HG02678 (cell line): ENCODE measurements around the gene PROCA1.
"Not testable (repeated sequence)": the region's sequence is repeated elsewhere in the genome, so short reads cannot be mapped to it uniquely, and the experiment has no call there.

Experiments used
- ATAC-seq: cut with Tn5 transposase; IDR thresholded peaks from one replicate; pipeline ENCODE4 v1.9.1; 2021; ENCODE audit warnings: mild to moderate bottlenecking, moderate library complexity; ENCODE audit not compliant: unreplicated experiment

PROCA1 gene

DNA sequence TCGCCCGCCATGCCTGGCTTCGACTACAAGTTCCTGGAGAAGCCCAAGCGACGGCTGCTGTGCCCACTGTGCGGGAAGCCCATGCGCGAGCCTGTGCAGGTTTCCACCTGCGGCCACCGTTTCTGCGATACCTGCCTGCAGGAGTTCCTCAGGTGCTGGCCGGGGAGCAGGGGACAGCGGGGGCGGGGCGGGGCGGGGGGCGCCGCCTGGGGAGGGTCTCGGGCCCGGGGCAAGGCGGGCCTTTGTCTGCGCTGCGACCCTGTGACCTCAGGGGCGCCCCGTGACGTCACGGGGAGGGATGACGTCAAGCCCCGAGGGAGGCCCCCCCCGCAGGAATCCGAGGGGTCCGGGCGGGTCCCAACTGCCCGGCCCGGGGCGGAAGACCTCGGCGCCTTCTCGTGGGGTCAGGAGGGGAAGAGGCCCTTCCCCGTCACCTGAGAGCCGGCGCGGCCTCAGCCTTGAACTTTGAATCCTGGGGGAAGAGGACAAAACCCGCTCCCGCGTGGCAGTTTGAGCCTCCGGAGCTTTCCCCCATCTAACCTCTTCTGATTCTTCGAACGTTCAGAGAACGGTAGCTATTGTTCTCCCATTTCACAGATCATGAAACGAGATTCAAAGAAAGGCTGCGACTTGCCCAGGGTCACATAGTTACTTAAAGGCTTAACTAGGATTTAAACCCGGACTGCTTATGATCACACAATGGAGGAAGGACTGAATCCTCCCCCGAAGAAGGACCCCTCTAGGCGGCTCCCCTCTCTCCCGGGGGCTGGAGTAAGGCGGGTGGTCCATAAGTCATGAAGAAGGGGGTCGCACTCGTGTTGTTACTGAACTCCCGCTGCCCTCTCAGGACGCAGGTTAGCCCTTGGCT is 32.6 kb upstream of the PROCA1 start:
- ATAC-seq, result peak; percentile 26

DNA sequence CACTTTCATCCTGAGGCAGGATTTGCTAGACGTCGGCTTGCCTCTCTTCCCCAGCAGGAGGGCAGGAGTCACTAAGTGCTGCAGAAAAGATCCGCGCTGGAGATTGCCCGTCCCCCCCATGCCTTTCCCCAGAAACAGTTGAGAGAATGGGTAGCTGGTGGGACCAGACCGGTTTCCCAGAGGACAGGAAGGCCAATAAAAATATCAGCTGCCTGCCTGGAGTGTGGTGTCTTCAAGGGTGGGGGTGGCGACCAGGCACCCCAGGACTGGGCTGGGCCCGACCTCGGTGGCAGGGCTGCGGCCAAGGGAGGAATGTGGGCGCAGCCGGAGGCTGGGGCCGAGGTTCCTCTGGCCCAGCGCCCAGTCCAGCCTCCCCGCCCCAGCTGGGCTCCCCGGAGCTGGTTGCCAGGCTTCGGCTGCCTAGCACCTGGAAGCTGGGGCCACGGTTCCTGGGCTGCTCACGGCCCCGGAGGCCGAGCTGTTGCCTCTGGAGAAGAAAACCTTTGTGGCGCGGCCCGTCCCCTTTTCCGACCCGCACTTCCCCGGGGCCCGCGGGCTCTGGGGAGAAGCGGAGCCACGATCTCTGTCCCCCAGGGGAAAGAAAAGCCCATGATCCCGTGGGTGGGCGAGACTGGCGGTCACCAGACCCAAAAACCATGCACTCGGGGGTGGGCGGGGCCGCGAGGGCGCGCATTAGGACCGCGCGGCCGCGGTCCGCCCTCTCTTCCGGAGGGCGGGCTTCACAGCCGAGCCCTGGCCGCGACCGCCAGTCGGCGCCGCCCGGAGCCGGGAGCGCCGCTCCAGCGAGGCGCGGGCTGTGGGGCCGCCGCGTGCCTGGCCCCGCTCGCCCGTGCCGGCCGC is 31.8 kb upstream of the PROCA1 start, which contains the start of gene TRAF4:
TSS of gene TRAF4 (plus strand) at position 769 of the 861 bp plus-strand sequence. CDS start 102 bp downstream, outside the sequence.
- ATAC-seq, result peak; percentile 69

GRCh38 chr17:28741358-28742349 is 30.0 kb upstream of the PROCA1 start:
- ATAC-seq, result no peak

GRCh38 chr17:28740406-28741357 is 29.0 kb upstream of the PROCA1 start:
- no peak for ATAC-seq

DNA sequence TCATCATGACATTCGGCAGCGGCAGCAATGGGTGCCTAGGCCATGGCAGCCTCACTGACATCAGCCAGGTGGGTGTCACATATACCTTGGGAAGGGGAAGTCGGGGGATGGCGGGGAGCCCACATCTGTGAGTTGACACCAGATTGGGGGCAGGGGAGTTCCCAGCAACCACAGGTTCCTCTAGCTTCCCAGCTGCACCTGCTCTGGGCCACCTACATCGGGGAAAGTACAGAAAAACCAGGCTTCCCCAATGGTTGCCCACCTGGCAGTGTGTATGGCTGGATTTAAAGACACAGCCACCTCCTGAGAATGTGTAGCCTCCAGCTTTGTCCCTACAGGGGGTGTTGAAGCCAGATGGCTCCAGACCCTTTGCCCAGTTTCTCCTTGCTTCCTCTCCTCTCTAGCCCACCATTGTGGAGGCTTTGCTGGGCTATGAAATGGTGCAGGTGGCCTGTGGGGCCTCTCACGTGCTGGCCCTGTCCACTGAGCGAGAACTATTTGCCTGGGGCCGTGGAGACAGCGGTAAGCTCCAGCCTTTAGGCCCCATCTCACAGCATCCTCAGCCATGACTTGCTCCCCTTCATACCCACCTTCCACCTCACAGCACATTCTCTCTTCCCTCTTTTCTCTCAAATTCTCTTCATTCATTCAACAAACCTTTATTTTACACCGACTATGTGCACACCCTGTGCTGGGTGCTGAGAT is 27.1 kb upstream of the PROCA1 start:
- ATAC-seq, result no peak

- ATAC-seq, result peak; percentile 72
Measured at GRCh38 chr17:28737770-28738679, 26.3 kb upstream of the PROCA1 start.

DNA sequence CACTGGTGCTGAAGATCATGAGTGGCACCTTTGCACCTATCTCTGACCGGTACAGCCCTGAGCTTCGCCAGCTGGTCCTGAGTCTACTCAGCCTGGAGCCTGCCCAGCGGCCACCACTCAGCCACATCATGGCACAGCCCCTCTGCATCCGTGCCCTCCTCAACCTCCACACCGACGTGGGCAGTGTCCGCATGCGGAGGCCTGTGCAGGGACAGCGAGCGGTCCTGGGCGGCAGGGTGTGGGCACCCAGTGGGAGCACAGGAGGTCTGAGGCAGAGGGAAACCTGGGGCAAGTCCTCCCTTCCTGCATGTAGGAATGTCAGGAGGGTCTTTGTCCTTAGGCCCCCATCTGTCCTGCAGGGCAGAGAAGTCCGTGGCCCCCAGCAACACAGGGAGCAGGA is 25.6 kb upstream of the PROCA1 start:
- no peak for ATAC-seq

DNA sequence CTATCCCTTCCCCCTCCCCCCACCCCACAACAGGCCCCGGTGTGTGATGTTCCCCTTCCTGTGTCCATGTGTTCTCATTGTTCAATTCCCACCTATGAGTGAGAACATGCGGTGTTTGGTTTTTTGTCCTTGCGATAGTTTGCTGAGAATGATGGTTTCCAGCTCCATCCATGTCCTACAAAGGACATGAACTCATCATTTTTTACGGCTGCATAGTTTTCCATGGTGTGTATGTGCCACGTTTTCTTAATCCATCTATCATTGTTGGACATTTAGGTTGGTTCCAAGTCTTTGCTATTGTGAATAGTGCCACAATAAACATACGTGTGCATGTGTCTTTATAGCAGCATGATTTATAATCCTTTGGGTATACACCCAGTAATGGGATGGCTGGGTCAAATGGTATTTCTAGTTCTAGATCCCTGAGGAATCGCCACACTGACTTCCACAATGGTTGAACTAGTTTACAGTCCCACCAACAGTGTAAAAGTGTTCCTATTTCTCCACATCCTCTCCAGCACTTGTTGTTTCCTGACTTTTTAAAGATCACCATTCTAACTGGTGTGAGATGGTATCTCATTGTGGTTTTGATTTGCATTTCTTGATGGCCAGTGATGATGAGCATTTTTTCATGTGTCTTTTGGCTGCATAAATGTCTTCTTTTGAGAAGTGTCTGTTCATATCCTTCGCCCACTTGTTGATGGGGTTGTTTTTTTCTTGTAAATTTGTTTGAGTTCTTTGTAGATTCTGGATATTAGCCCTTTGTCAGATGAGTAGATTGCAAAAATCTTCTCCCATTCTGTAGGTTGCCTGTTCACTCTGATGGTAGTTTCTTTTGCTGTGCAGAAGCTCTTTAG is 24.5 kb upstream of the PROCA1 start:
- ATAC-seq, result not testable (repeated sequence)

DNA sequence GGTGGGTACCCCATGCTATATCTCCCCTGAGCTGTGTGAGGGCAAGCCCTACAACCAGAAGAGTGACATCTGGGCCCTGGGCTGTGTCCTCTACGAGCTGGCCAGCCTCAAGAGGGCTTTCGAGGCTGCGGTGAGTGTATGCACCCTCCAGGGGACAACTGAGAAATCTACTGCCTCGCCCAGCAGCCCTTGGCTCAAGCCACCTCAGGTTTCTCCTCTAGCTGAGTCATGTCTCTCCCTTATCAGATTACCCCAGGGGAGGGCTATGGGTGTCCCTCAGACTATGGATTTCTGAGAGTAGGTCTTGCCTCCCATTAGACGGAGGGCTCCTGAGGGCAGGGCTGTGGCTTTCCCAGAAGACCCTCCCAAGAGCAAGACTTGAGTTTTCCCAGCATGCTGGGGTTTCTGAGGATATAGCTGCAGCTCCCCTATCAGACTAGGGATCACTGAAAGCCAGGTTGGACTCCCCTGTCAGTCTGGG is 23.6 kb upstream of the PROCA1 start:
- ATAC-seq, result no peak

- no peak for ATAC-seq
Measured at GRCh38 chr17:28734712-28735241, 23.1 kb upstream of the PROCA1 start.

DNA sequence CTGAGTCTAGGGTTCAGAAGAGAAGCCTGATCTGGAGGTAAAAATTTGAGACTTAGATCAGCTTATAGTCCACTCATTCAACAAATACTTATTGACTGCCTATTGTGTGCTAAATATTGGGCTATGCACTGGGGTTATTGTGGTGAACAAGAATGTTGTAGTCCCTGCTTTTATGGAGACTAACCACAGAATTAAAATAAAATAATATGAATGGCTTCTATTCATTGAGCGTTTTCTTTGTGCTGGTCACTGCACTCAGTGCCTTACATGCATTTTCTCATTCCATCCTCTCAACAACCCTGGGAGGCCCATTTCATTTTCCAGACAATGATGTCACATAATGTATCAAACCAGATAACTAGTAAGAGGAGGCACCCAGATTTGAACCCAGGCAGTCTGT is 21.7 kb upstream of the PROCA1 start:
- no peak for ATAC-seq

DNA sequence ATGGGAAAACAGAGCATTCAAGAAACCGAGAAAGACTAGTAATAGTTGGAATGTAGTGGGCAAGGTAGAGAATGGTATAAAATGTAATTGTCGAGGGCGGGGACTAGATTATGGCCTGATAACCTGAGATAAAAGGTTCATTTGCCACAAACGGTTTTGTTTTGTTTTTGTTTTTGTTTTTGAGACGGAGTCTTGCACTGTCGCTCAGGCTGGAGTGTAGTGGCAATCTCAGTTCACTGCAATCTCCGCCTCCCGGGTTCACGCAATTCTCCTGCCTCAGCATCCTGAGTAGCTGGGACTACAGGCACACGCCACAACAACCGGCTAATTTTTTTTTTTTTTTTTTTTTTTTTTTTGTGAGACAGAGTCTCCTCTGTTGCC is 18.3 kb upstream of the PROCA1 start:
- no peak for ATAC-seq

DNA sequence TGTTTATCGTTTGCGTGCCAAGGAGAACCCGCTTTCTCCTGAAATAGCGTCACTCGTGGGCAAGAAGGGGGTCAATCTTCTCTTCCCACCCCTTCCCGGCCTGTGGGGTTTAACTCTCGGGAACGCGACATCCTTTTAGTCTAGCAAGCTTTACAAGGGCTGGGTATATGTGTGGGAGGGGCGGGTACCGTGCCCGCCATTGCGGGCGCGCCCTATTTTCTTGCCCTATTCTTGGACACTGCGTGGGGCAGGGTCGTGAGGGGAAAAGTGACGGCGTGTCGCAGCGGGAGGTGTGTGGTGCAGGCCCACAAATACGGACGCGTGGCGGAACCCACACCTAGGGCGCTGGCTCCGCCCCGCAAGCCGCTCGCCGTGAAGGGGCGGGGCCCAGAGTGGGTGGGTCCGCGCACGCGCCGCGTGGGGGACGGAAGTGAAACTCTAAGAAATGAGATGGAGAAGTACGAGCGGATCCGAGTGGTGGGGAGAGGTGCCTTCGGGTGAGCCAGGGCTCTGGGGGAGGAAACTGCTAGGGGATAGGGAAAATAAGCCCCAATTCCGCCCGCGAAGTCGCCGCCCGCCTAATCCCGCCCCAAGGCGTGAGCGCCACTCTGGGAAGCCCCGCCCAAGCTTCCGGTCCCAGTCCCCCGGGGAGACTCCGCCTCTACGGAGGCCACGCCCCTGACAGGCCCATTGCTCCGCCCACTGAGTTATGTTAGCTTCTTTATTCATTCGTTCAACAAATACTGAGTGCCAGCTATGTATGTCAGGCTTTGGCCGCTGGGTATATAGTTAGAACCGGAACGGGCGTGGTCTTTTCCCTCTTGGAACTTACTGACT is 16.9 kb upstream of the PROCA1 start, which contains the start of gene NEK8:
TSS of gene NEK8 (plus strand) at position 425 of the 837 bp plus-strand sequence. CDS start at position 451, 26 bp downstream.
- ATAC-seq, result peak; percentile 42

GRCh38 chr17:28726627-28727491 is 15.2 kb upstream of the PROCA1 start:
- ATAC-seq, result peak; percentile 39
